B cell (primary cell): ENCODE data around the gene KIAA0753. TPM values are rescaled to one million over a fixed set of nuclear protein-coding genes. Genes with fewer than 3 reads are reported as not detected.

Source experiments
- ATAC-seq: fragments of 200-7000 bp; cut with Tn5 transposase; one replicate; pipeline ENCODE4 v1.10.0; 2021; ENCODE audit warnings: low read depth, mild to moderate bottlenecking, moderate number of reproducible peaks, moderate library complexity
- CTCF ChIA-PET: fragments of 350-600 bp; sonication (Branson Sonifier 250); formaldehyde crosslinking; loops from one replicate; lab custom pipeline; 2021; ENCODE audit warnings: antibody characterized with exemption, inconsistent platforms; lab: Charles Lee
- POLR2A ChIA-PET: fragments of 350-600 bp; sonication (Branson Sonifier 250); formaldehyde crosslinking; loops from one replicate; lab custom pipeline; 2021; ENCODE audit warnings: antibody characterized with exemption; lab: Charles Lee
- DNase-seq: peaks from one replicate; pipeline ENCODE4 v3.0.0; 2013
- H2AFZ ChIP-seq: 2 replicates; pipeline ENCODE4 v1.6.1; 2012; ENCODE audit warnings: mild to moderate bottlenecking, low read depth, low read length; ENCODE audit not compliant: insufficient read depth, poor library complexity, severe bottlenecking
- H3K27ac ChIP-seq, 2 donors: 1 replicate in 1 of 2; 2 replicates in 1 of 2; pipeline ENCODE4 v1.5.1; 2012 to 2013; ENCODE audit warnings: low read length in 2 of 2, mild to moderate bottlenecking in 2 of 2, moderate library complexity in 1 of 2
- H3K27me3 ChIP-seq, 4 experiments: fragments of 200-600 bp in 1 of 4; sonication (generic) in 1 of 4; replicated peaks in 1 of 4; 1 replicate in 2 of 4; 2 replicates in 2 of 4; pipeline versions ENCODE4 v1.6.1 to v1.7.0; 2013 to 2016; ENCODE audit warnings: low read length in 3 of 4, mild to moderate bottlenecking in 2 of 4, mixed read lengths in 1 of 4, moderate library complexity in 1 of 4; ENCODE audit not compliant: insufficient read depth in 4 of 4, control insufficient read depth in 3 of 4; ENCODE audit errors: control extremely low read depth in 1 of 4
- H3K36me3 ChIP-seq, 2 experiments: replicated peaks in 1 of 2; 1 replicate in 1 of 2; 2 replicates in 1 of 2; pipeline versions ENCODE4 v1.6.1 to v1.7.1; 2013; ENCODE audit warnings: low read length in 1 of 2; ENCODE audit not compliant: insufficient read depth in 2 of 2, control insufficient read depth in 1 of 2; ENCODE audit errors: control extremely low read depth in 1 of 2, extremely low read depth in 1 of 2
- H3K4me1 ChIP-seq, 2 donors: fragments of 200-600 bp in 1 of 2; sonication (generic) in 1 of 2; 1 replicate in 1 of 2; 2 replicates in 1 of 2; pipeline versions ENCODE4 v1.5.1 to v1.6.1; 2013 to 2017; ENCODE audit warnings: low read length in 2 of 2; ENCODE audit not compliant: control insufficient read depth in 2 of 2, insufficient read depth in 2 of 2
- H3K4me2 ChIP-seq: replicated peaks from 2 replicates; pipeline ENCODE3; 2012; ENCODE audit warnings: mild to moderate bottlenecking, low read depth, low read length; ENCODE audit not compliant: poor library complexity, severe bottlenecking
- H3K4me3 ChIP-seq, 5 experiments: fragments of 200-600 bp in 1 of 5; sonication (generic) in 1 of 5; 1 replicate in 3 of 5; 2 replicates in 2 of 5; pipeline versions ENCODE4 v1.5.1 to v1.7.0; 2011 to 2016; ENCODE audit warnings: low read length in 4 of 5, mild to moderate bottlenecking in 4 of 5, low read depth in 2 of 5, control low read depth in 1 of 5, moderate library complexity in 1 of 5; ENCODE audit not compliant: insufficient read depth in 1 of 5; ENCODE audit errors: control extremely low read depth in 1 of 5, extremely low read depth in 1 of 5
- H3K79me2 ChIP-seq: fragments of 200-600 bp; sonication (generic); one replicate; pipeline ENCODE4 v1.6.0; 2016; ENCODE audit warnings: low read length; ENCODE audit not compliant: control insufficient read depth, insufficient read depth
- H3K9ac ChIP-seq: fragments of 200-600 bp; sonication (generic); 2 replicates; pipeline ENCODE4 v1.6.1; 2017; ENCODE audit warnings: mild to moderate bottlenecking, low read length, moderate library complexity
- H3K9me3 ChIP-seq, 3 donors: one replicate each; pipeline versions ENCODE4 v1.6.1 to v1.7.1; 2013; ENCODE audit warnings: low read length in 2 of 3; ENCODE audit not compliant: control insufficient read depth in 2 of 3, insufficient read depth in 1 of 3; ENCODE audit errors: control extremely low read depth in 1 of 3
- H4K20me1 ChIP-seq: 2 replicates; pipeline ENCODE4 v1.6.0; 2012; ENCODE audit warnings: mild to moderate bottlenecking, low read length; ENCODE audit not compliant: insufficient read depth, control insufficient read depth, poor library complexity, severe bottlenecking
- H3K27ac Mint-ChIP-seq: one replicate; pipeline ENCODE4 v1.8.0; 2021; ENCODE audit warnings: mixed read lengths
- H3K27me3 Mint-ChIP-seq: one replicate; pipeline ENCODE4 v1.8.0; 2021; ENCODE audit warnings: mixed read lengths
- H3K4me1 Mint-ChIP-seq: one replicate; pipeline ENCODE4 v1.8.0; 2021; ENCODE audit warnings: mixed read lengths
- H3K4me3 Mint-ChIP-seq: one replicate; pipeline ENCODE4 v1.8.0; 2021; ENCODE audit warnings: mixed read lengths
- H3K9me3 Mint-ChIP-seq: one replicate; pipeline ENCODE4 v1.8.0; 2022; ENCODE audit warnings: mixed read lengths; ENCODE audit not compliant: insufficient read depth
- CTCF ChIP-seq: fragments of 200-600 bp; IDR thresholded peaks from one replicate; pipeline ENCODE4 v1.8.0; 2022; ENCODE audit warnings: antibody characterized with exemption, mild to moderate bottlenecking
- EZH2 ChIP-seq: IDR thresholded peaks from 2 replicates; pipeline ENCODE4 v1.6.1; 2012; ENCODE audit warnings: borderline replicate concordance, low read depth, mild to moderate bottlenecking, moderate library complexity, low read length; ENCODE audit not compliant: insufficient read depth, poor library complexity, severe bottlenecking
- WGBS: methylation state at CpG from one replicate; pipeline ENCODE4 v1.1.5; 2013; ENCODE audit warnings: missing lambda C conversion rate; ENCODE audit not compliant: insufficient coverage; 5-methylcytosine and 5-hydroxymethylcytosine counted together
- intact Hi-C: fragments of 100-400 bp; cut with micrococcal nuclease; formaldehyde crosslinking; loops from one replicate; pipeline ENCODE4 v1.10.0; 2022
- polyA plus RNA-seq: library from polyadenylated mRNA; depleted of rRNA; stranded (reverse); fragments of >200 nt; gene quantifications from 2 replicates; pipeline ENCODE4 v1.2.3, GENCODE V29; 2012
- total RNA-seq, 2 donors: library from RNA; stranded (reverse); fragments of 120-200 nt in 1 of 2; gene quantifications; 1 replicate in 1 of 2; 2 replicates in 1 of 2; pipeline versions ENCODE4 v1.2.3 to v1.2.4, GENCODE V29; 2013 to 2022

Gene KIAA0753
- total and polyA plus RNA-seq, 2 donors (not counting 1 experiment from before 2014, with no cell fraction given) = 6.3 to 29.1 TPM

GRCh38 chr17:6639014-6639585 lies 1.4 kb downstream of the KIAA0753 start:
- Mint-ChIP-seq H3K4me1 (peaks cover 37% of the 10 kb centered on the region), H3K27ac (peak overlapping the region; percentile 26), H3K27me3 (no peaks in the 10 kb centered on the region), H3K4me3 (peak overlapping the region; percentile 98), H3K9me3 (no peaks in the 10 kb centered on the region)
- ATAC-seq = no peak
- Histone ChIP-seq H3K4me3 (peak overlapping the region in 4 of 5 experiments; percentile 83 to 94 (median 90)), H3K9me3 (no peaks in the 10 kb centered on the region), H3K27ac (no peak overlapping the region), H3K4me1 (peaks cover 22 to 30% of the 10 kb centered on the region in 2 donors), H4K20me1 (peaks cover 6% of the 10 kb centered on the region), H3K79me2 (peaks cover 45% of the 10 kb centered on the region), H3K4me2 (peak overlapping the region; percentile 87), H3K9ac (peak overlapping the region; percentile 90), H2AFZ (no peak overlapping the region), H3K36me3 (peaks cover 1 to 15% of the 10 kb centered on the region in 2 experiments), H3K27me3 (no peaks in the 10 kb centered on the region)
- CTCF ChIA-PET = no interaction called here
- POLR2A ChIA-PET = interaction anchor here (1.0 kb wide), 1 partner anchor 18 kb away, joined by 3 read pairs; no protein-coding TSS in a partner anchor
- peak; percentile 20 for DNase-seq
- 61% methylated on average over 15 of the region's 15 CpGs for WGBS
- TF ChIP-seq CTCF = no peak
- no peak for TF ChIP-seq EZH2
- intact Hi-C loops = no loop called here

- Histone ChIP-seq H3K9me3 (no peaks in the 10 kb centered on the region), H3K27me3 (no peaks in the 10 kb centered on the region), H2AFZ (no peak overlapping the region), H3K79me2 (peaks cover 37% of the 10 kb centered on the region), H3K4me1 (peaks cover 22 to 30% of the 10 kb centered on the region in 2 donors), H3K36me3 (peaks cover 0 to 11% of the 10 kb centered on the region in 2 experiments), H3K4me2 (peak overlapping the region; percentile 87), H3K4me3 (no peak overlapping the region), H4K20me1 (peaks cover 6% of the 10 kb centered on the region), H3K27ac (no peak overlapping the region), H3K9ac (no peak overlapping the region)
- 61% methylated on average over 24 of the region's 24 CpGs for WGBS
- TF ChIP-seq EZH2 (no peak), CTCF (no peak)
- intact Hi-C loops = no loop called here
- H3K4me3 Mint-ChIP-seq = peak overlapping the region; percentile 98
- peaks cover 36% of the 10 kb centered on the region for H3K4me1 Mint-ChIP-seq
- CTCF ChIA-PET = no interaction called here
- no peaks in the 10 kb centered on the region for H3K27me3 Mint-ChIP-seq
- H3K27ac Mint-ChIP-seq = peak overlapping the region; percentile 67
- no peak for ATAC-seq
- no peak for DNase-seq
- POLR2A ChIA-PET = no interaction called here
- no peaks in the 10 kb centered on the region for H3K9me3 Mint-ChIP-seq
These were observed 2.2 kb downstream of the KIAA0753 start for GRCh38 chr17:6638046-6638908.
